SIG-M5 treated with dmso at 0.1 percent for 504 hours (cell line): ENCODE measurements around the gene ACOT4.
"Not testable (repeated sequence)": the region's sequence is repeated elsewhere in the genome, so short reads cannot be mapped to it uniquely, and the experiment has no call there.

ENCODE experiments used
- DNase-seq: peaks from one replicate; lab custom pipeline; 2025; ENCODE audit not compliant: unreplicated experiment; lab: John Stamatoyannopoulos, UW

Gene ACOT4, protein sequence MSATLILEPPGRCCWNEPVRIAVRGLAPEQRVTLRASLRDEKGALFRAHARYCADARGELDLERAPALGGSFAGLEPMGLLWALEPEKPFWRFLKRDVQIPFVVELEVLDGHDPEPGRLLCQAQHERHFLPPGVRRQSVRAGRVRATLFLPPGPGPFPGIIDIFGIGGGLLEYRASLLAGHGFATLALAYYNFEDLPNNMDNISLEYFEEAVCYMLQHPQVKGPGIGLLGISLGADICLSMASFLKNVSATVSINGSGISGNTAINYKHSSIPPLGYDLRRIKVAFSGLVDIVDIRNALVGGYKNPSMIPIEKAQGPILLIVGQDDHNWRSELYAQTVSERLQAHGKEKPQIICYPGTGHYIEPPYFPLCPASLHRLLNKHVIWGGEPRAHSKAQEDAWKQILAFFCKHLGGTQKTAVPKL

DNA sequence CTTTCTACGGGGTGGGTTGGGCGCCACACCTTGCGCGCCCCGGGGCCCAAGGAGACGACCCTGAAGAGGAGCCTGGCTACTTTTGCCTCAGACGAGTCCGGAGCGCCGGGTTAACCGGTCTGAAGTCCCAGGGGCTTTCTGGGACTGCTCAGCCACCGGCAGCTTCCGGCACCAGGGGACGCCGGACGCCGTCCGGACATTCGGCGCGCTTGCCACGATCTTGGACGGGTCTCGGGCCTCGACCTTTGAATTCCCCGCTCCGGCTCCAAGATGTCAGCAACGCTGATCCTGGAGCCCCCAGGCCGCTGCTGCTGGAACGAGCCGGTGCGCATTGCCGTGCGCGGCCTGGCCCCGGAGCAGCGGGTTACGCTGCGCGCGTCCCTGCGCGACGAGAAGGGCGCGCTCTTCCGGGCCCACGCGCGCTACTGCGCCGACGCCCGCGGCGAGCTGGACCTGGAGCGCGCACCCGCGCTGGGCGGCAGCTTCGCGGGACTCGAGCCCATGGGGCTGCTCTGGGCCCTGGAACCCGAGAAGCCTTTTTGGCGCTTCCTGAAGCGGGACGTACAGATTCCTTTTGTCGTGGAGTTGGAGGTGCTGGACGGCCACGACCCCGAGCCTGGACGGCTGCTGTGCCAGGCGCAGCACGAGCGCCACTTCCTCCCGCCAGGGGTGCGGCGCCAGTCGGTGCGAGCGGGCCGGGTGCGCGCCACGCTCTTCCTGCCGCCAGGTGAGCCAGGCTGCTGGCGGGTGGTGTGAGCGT lies at the start of gene ACOT4:
ACOT4 (plus strand) TSS at position 184 of the 760 bp plus-strand sequence; CDS start at position 271, 87 bp downstream.
- no peak for DNase-seq

DNA sequence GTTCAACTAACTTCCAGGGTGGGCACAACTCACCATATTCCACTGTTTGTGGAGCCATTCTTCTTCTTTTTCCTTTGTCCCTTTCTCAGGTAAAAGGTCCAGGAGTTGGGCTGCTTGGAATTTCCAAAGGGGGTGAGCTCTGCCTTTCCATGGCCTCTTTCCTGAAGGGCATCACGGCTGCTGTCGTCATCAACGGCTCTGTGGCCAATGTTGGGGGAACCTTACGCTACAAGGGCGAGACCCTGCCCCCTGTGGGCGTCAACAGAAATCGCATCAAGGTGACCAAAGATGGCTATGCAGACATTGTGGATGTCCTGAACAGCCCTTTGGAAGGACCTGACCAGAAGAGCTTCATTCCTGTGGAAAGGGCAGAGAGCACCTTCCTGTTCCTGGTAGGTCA lies 48.7 kb upstream of the ACOT4 start:
- DNase-seq, result not testable (repeated sequence)

DNA sequence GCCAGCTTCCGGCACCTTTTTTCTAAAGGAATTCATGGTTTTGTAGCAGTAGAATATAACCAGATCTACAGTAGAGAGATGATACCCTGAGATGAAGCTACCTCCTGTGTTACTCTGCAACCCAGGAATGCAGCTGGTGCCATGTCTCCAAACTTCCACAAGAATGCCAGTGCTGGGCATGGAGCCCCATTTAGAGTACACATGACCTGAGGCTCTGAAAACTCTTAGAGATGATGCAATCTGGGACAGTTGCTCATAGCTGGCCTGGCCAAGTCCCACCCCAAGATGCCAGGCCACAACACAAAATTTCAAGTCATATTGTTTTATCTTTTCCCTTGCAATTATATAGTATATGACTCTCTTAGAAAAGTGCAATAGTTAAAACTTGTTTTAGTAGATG lies 46.3 kb upstream of the ACOT4 start:
- not testable (repeated sequence) for DNase-seq

DNA sequence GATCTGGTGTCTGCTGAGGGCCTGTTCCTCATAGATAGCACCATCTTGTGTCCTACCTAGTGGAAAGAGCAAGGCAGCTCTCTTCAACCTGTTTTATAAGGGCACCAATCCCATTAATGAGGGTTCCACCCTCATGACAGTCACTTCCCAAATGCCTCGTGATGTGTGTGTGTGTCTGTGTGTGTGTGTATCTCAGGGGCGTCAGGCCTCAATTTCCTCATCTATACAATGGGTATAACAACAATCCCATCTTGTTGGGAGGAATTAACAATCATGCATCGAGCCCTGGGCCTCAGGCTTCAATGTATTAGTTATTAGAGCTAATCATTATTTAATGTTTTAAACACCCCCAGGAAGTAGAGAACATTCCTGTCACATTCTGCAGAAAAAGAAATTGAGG lies 42.6 kb upstream of the ACOT4 start:
- DNase-seq, result not testable (repeated sequence)

DNA sequence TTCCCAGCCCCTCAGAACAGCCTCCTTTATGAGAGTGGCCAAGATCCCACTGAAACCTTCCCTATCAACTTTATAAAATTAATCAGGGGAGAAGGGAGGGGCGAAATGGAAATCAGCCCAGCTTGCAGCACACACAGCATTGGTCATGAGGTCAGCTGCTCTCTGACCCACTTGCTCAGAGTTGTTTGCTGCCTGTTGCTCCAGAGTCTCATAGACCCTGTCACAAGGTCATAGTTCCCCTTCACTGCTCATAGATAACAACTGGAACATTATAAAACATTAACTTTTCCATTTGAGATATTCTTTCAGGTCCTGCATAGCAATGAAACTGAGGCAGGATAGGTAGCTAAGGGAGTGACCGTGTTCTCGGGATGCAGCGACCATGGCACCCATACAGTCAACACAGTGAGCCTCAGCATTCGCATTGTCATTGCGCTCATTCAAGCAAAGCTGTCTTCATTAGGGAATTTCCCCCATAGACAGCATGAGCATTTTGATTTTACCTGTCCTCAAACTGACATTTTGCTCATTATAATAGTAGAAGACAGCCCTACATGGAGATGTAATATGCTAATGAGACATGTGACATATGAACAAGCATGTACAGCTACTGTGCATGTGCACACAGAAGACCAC lies 41.7 kb upstream of the ACOT4 start:
- not testable (repeated sequence) for DNase-seq

DNA sequence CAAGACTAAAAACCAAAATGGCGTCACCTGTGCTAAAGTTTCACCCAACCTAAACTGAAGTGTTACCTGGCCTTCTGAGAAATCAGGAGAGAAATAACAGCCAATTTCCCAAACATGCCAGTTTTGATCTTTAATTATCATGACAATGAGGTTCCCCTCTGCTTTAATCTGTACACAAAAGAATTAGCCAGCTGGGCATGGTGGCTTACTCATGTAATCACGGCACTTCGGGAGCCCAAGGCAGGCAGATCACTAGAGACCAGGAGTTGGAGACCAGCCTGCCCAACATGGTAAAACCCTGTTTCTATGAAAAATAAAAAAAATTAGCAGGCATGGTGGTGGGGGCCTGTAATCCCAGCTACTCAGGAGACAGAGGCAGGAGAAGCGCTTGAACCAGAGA lies 37.8 kb upstream of the ACOT4 start:
- DNase-seq, result no peak

DNA sequence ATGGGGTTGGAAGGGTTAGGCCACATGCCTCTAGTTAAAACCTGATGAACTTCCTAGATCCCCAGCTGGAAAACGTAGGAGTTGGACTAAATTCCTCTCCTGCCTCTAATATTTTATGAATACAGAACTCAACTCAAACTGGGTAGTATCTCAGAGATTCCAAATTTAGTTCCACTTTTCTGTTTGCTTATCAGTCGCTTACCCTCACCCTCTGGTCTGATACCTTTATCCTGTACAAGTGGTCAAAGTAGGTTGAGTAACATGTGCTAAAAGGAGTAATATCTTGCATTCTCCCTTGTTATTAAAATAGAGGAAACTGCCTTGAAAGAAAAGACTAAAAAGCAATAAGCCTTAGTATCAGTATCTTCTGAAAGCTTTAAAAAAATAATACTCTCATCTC lies 34.5 kb upstream of the ACOT4 start:
- DNase-seq, result not testable (repeated sequence)

DNA sequence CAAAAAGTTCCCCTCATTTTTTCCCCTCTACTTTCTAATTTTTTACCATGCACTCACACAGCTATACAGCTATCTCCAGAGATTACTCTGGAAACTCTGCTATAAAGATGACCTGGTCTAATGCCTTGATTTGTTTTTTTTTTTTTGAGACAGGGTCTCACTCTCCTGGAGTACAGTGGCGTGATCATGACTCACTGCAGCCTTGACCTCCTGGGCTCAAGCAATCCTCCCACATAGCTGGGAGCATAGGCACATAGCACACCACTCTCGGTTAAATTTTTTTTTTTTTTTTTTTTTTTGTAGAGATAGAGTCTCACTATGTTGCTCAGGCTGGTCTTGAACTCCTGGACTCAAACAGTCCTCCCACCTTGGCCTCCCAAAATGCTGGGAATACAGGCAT lies 33.4 kb upstream of the ACOT4 start:
- not testable (repeated sequence) for DNase-seq

DNA sequence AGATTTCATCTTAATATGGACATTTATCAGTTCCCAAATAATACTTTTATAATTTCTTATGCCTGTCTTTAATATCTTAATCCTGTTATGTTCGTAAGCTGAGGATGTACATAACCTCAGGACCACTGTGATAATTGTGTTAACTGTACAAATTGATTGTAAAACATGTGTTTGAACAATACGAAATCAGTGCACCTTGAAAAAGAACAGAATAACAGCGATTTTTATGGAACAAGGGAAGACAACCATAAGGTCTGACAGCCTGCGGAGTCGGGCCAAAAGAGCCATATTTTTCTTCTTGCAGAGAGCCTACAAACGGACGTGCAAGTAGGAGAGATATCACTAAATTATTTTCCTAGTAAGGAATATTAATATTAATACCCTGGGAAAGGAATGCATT lies 29.4 kb upstream of the ACOT4 start:
- not testable (repeated sequence) for DNase-seq

DNA sequence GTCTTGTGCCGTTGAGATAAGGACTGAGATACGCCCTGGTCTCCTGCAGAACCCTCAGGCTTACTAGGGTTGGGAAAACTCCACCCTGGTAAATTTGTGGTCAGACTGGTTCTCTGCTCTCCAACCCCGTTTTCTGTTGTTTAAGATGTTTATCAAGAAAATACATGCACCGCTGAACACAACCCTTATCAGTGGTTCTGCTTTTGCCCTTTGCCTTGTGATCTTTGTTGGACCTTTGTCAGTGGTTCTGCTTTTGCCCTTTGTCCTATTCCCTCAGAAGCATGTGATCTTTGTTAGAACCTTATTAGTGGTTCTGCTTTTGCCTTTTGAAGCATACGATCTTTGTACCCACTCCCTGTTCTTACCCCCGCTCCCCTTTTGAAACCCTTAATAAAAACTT lies 29.0 kb upstream of the ACOT4 start:
- not testable (repeated sequence) for DNase-seq

DNA sequence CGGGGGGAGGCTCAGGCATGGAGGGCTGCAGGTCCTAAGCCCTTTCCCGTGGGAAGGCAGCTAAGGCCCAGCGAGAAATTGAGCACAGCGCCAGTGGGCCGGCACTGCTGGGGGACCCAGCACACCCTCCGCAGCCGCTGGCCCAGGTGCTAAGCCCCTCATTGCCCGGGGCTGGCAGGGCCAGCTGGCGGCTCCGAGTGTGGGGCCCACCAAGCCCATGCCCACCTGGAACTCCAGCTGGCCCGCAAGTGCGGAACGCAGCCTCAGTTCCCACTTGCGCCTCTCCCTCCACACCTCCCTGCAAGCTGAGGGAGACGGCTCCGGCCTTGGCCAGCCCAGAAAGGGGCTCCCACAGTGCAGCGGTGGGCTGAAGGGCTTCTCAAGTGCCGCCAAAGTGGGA lies 25.2 kb upstream of the ACOT4 start:
- DNase-seq, result not testable (repeated sequence)

DNA sequence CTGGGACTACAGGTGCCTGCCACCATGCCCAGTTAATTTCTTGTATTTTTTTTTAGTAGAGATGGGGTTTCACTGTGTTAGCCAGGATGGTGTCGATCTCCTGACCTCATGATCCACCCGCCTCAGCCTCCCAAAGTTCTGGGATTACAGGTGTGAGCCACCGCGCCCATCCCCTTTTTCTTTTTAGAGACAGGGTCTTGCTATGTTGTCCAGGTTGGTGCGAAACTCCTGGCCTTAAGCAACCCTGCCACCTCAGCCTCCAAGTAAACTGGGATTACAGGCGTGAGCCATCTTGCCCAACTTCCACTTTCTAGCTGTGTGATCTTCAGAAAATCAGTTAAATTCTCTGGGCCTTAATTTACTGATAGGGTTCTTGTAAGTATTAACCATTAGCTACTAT lies 24.7 kb upstream of the ACOT4 start:
- DNase-seq, result not testable (repeated sequence)

DNA sequence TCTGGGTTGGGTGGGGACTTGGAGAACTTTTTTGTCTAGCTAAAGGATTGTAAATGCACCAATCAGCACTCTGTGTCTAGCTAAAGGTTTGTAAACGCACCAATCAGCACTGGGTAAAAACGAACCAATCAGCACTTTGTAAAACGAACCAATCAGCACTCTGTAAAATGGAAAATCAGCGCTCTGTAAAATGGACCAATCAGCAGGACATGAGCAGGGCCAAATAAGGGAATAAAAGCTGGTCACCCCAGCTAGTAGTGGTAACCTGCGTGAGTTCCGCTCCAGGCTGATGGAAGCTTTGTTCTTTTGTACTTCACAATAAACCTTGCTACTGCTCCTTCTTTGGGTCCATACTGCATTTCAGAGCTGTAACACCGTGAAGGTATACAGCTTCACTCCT lies 24.3 kb upstream of the ACOT4 start:
- no peak for DNase-seq

DNA sequence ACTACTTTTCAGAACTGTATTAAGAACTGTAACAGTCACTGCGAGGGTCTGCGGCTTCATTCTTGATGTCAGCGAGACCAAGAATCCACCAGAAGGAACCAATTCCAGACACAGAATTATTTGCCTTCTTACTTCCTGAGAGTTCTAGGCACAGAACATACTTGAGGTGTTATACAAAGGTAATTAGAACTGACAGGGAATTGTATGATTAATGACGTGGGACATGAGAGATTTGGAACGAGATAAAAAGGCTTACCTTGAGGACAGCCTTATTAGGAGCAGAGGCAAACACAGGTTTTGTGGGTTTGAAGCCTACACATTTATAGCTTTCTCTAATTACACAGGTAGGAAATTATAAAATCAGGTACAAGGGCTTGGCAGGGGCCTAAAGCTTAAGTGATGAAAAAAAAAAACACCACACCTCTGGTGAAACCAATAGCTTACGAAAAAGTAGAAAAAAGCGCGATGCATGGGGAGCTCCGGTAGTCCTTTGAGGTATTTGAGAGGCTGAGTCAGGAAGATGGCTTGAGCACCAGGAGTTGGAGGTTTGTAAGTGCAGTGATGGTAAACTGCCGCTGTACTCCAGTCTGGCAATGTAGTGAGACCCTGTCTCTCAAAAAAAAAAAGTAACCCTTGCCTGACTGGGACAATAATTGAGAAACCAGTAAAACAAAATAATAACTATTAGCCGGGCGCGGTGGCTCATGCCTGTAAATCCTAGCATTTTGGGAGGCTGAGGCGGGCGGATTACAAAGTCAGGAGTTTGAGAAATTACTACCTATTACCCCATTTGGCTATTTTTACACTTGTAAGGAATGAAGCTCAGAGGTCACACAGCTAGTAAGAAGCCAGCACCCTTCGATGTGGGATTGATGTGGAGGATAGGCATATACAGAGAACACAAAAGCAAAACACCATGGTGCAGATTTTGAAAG lies 23.5 kb upstream of the ACOT4 start:
- no peak for DNase-seq

DNA sequence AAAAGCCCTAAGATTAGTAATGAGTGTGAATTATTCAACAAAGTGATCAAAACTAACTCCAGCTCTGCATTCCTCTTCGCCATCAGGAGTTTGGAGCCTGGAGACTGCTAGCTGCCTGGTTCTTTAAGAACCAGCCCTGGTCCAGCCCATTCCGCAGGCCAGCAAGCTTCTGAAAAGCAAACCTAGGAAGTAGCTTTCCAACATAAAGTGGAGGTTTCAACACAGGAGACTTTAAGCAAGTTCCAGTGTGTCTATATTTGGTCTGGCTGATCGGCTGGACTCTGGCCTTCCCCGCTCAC lies 22.8 kb upstream of the ACOT4 start:
- not testable (repeated sequence) for DNase-seq

DNA sequence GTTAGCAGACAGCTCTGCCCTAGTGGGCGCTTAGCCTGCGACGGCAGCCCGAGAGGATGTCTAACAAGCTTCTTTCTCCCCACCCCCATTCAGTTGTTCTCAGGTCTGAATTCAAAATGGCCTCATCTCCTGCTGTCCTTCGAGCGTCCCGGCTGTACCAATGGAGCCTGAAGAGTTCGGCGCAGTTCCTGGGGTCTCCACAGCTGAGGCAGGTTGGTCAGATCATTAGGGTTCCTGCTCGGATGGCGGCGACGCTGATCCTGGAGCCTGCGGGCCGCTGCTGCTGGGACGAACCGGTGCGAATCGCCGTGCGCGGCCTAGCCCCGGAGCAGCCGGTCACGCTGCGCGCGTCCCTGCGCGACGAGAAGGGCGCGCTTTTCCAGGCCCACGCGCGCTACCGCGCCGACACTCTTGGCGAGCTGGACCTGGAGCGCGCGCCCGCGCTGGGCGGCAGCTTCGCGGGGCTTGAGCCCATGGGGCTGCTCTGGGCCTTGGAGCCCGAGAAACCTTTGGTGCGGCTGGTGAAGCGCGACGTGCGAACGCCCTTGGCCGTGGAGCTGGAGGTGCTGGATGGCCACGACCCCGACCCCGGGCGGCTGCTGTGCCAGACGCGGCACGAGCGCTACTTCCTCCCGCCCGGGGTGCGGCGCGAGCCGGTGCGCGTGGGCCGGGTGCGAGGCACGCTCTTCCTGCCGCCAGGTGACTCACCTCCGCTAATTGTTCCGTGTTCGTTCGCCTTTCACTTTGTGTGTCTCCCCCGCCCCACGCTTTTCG lies 22.3 kb upstream of the ACOT4 start, which contains the start of gene ACOT2:
ACOT2 (plus strand) TSS at position 29 of the 774 bp plus-strand sequence; CDS start at position 57, 28 bp downstream.
- DNase-seq, result peak; percentile 77

DNA sequence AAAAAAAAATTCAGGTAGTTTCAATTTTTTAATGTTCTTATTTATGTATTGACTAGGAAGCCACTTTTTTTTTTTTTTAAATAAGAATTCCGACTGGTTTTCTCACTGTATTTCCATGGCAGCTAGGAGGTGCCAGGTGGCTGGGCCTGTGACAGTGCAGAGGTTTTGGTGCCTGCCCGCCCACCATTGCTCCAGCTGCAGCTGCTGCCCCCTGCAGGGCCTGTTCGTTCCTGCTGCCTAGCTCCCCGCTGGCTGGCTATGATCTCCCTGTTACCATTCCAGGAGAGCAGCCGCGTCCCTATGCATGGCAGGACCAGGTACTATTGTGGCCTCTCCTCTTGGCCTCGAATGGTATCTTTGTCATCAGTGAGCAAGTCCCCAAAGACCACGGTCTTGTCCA lies 20.8 kb upstream of the ACOT4 start:
- DNase-seq, result peak; percentile 26

DNA sequence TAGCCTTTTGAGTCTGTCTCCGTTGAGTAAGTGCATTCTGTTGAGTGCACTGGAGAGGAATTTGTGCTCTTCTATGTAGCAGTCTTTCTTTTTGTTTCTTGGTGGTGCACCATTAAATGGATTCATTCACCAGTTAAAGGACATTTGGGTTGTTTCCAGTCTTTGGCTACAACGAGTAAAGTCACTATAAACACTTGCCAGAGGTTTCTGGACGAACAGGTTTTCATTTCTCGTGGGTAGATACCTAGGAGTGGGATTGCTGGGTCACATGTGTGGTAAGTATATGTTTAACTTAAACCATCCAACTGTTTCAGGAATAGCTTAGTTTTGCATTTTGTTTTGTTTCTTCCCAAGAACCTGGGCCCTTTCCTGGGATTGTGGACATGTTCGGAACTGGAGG lies 18.6 kb upstream of the ACOT4 start:
- not testable (repeated sequence) for DNase-seq

DNA sequence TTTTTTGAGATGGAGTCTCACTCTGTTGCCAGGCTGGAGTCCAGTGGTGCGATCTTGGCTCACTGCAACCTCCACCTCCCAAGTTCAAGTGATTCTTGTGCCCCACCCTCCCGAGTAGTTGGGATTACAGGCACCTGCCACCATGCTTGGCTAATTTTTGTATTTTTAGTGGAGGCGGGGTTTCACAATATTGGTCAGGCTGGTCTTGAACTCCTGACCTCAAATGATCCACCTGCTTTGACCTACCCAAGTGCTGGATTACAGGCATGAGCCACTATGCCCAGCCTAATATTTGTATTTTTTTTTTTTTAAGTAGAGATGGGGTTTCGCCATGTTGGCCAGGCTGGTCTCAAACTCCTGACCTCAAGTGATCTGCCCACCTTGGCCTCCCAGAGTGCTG lies 17.9 kb upstream of the ACOT4 start:
- not testable (repeated sequence) for DNase-seq

DNA sequence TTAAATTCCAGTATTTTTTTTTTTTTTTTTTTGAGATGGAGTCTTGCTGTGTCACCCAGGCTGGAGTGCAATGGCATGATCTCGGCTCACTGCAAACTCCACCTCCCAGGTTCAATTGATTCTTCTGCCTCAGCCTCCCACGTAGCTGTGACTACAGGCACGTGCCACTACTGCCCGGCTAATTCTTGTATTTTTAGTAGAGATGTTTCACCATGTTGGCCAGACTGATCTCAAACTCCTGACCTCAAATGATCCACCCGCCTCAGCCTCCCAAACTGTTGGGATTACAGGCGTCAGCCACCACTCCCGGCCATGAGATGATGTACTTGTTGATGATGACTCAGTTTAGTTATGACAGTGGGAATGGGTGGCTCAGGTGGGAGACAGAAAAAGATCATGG lies 17.4 kb upstream of the ACOT4 start:
- not testable (repeated sequence) for DNase-seq
